NCI-H128 (cell line): Measurements from ENCODE around the gene NWD2.

Experiments
- DNase-seq: peaks from one replicate; lab custom pipeline; 2025; ENCODE audit not compliant: unreplicated experiment; lab: John Stamatoyannopoulos, UW

The NWD2 gene

GRCh38 chr4:37464373-37465128 lies 220.0 kb downstream of the NWD2 start:
- no peak for DNase-seq

- DNase-seq: no peak
These were observed 220.8 kb downstream of the NWD2 start for GRCh38 chr4:37465296-37465695.

- DNase-seq: no peak
These were observed 221.3 kb downstream of the NWD2 start for GRCh38 chr4:37465845-37466244.

- no peak for DNase-seq
These were observed 222.7 kb downstream of the NWD2 start for GRCh38 chr4:37467223-37467622.

- DNase-seq: no peak
These were observed 223.3 kb downstream of the NWD2 start for GRCh38 chr4:37467824-37468223.

- no peak for DNase-seq
These were observed 224.7 kb downstream of the NWD2 start for GRCh38 chr4:37469286-37469685.

GRCh38 chr4:37470245-37470644 lies 225.7 kb downstream of the NWD2 start:
- no peak for DNase-seq

GRCh38 chr4:37471093-37471492 lies 226.6 kb downstream of the NWD2 start:
- DNase-seq: no peak

GRCh38 chr4:37471971-37472370 lies 227.4 kb downstream of the NWD2 start:
- no peak for DNase-seq

- no peak for DNase-seq
These were observed 229.3 kb downstream of the NWD2 start for GRCh38 chr4:37473807-37474206.

- DNase-seq: no peak
These were observed 230.5 kb downstream of the NWD2 start for GRCh38 chr4:37475087-37475486.

- DNase-seq: no peak
These were observed 231.2 kb downstream of the NWD2 start for GRCh38 chr4:37475776-37476175.

GRCh38 chr4:37476256-37476655 lies 231.7 kb downstream of the NWD2 start:
- no peak for DNase-seq

GRCh38 chr4:37476691-37477090 lies 232.1 kb downstream of the NWD2 start:
- no peak for DNase-seq

GRCh38 chr4:37477126-37477525 lies 232.6 kb downstream of the NWD2 start:
- no peak for DNase-seq

- no peak for DNase-seq
These were observed 233.6 kb downstream of the NWD2 start for GRCh38 chr4:37478151-37478550.

GRCh38 chr4:37480509-37480908 lies 236.0 kb downstream of the NWD2 start:
- no peak for DNase-seq

- no peak for DNase-seq
These were observed 237.1 kb downstream of the NWD2 start for GRCh38 chr4:37481547-37482122.

GRCh38 chr4:37482236-37482913 lies 237.8 kb downstream of the NWD2 start:
- DNase-seq: no peak

GRCh38 chr4:37483610-37484009 lies 239.1 kb downstream of the NWD2 start:
- no peak for DNase-seq

- DNase-seq: no peak
These were observed 241.6 kb downstream of the NWD2 start for GRCh38 chr4:37486166-37486565.

- DNase-seq: no peak
These were observed 243.1 kb downstream of the NWD2 start for GRCh38 chr4:37487668-37488067.
